Measurements from ENCODE around the gene PPP1CB.
A peak's percentile ranks its signal among the peaks of the same experiment; 100 is the strongest.
"Not testable (repeated sequence)": the region's sequence is repeated elsewhere in the genome, so short reads cannot be mapped to it uniquely, and the experiment has no call there.

PPP1CB gene

GRCh38 chr2:28780496-28780895 is 28.9 kb downstream of the PPP1CB start:
- DNase-seq: no peak

- DNase-seq: no peak
These were observed 30.8 kb downstream of the PPP1CB start for GRCh38 chr2:28782423-28782822.

GRCh38 chr2:28784570-28784969 is 32.9 kb downstream of the PPP1CB start:
- not testable (repeated sequence) for DNase-seq

- no peak for DNase-seq
These were observed 45.0 kb downstream of the PPP1CB start for GRCh38 chr2:28796620-28797019.

GRCh38 chr2:28801726-28802125 is 50.1 kb downstream of the PPP1CB start:
- peak; percentile 42 for DNase-seq

- peak; percentile 27 for DNase-seq
These were observed 51.4 kb downstream of the PPP1CB start for GRCh38 chr2:28802975-28803429.

GRCh38 chr2:28809927-28810326 is 58.3 kb downstream of the PPP1CB start:
- DNase-seq: no peak

- DNase-seq: no peak
These were observed 59.0 kb downstream of the PPP1CB start, which contains the start of gene SPDYA for GRCh38 chr2:28810384-28811285. Gene SPDYA (plus strand): TSS chr2:28810834. CDS start chr2:28816015, 5,181 bp downstream.

GRCh38 chr2:28818053-28818452 is 66.4 kb downstream of the PPP1CB start:
- no peak for DNase-seq

GRCh38 chr2:28821295-28821958 is 69.8 kb downstream of the PPP1CB start:
- DNase-seq: peak; percentile 35

GRCh38 chr2:28822036-28822435 is 70.4 kb downstream of the PPP1CB start:
- DNase-seq: no peak

- no peak for DNase-seq
These were observed 72.6 kb downstream of the PPP1CB start for GRCh38 chr2:28824207-28824606.

- no peak for DNase-seq
These were observed 73.2 kb downstream of the PPP1CB start for GRCh38 chr2:28824870-28825269.

- DNase-seq: peak; percentile 28
These were observed 76.8 kb downstream of the PPP1CB start for GRCh38 chr2:28828382-28828781.

GRCh38 chr2:28833740-28834470 is 82.3 kb downstream of the PPP1CB start:
- DNase-seq: no peak

- DNase-seq: no peak
These were observed 84.2 kb downstream of the PPP1CB start for GRCh38 chr2:28835781-28836180.

- no peak for DNase-seq
These were observed 87.3 kb downstream of the PPP1CB start for GRCh38 chr2:28838971-28839370.

- no peak for DNase-seq
These were observed 90.4 kb downstream of the PPP1CB start for GRCh38 chr2:28842042-28842441.

Measured in HCEC 1CT (cell line).